Measurements from ENCODE around the gene XRCC4. TPM values are rescaled to one million over a fixed set of nuclear protein-coding genes. Genes with fewer than 3 reads are reported as not detected.

XRCC4 gene
- total and polyA plus RNA-seq, 2 of the 13 experiments (the other 11 are each of a cell fraction or from before 2014, with no cell fraction given), result 2.8 to 12.6 TPM

DNA sequence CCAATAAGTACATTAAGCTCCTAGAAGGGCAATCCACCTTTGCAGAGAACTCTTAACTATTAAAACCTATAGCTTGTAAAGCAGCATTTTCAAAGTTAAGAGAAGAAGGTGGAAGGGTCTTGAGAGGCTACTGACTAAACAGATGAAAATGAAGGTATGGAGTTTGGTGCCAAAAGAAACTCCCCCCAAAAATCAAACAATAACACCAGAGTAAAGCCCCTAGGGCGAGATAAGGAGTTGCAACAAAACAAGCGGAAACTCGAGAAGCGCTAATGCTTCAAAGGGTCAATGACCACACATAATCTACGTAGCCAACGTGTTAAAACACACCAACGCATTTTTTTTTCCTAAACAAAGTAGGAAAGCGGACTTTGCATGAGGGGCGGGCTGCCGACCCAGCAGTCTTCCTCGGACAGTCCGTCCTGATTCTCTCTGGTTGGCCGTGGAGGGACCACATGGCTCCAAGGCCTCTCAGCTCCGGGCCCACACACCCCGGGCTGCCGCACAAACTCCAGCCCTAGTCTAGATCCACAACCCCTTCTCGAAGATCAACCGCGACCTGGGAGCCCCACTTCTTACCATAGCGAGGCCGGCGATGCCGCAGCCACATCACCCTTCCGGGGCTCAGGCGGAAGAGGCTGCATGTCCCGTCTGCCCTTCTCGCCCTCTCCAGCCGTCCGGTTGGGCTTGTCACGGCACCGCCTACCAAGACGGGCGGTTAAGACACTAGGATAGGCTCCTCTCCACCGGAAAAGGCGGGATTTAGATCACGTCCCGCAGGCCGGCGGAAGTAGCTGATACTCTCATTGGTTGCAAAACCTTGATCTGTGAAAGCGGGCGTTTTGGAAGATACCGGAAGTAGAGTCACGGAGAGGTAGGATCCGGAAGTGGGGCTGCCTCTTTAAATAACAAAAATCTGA is at the start of gene XRCC4, which contains the start of gene TMEM167A (continued):
- TF ChIP-seq ZHX1 (CRISPR knock-in tag; IDR thresholded peaks at IDR 0.05; ENCODE audit: low read depth) (no peak), ZNF232 (CRISPR knock-in tag; IDR thresholded peaks at IDR 0.05; ENCODE audit: borderline replicate concordance) (no peak), SP2 (CRISPR knock-in tag; IDR thresholded peaks at IDR 0.05) (peak; percentile 96), ZNF878 (CRISPR knock-in tag; IDR thresholded peaks at IDR 0.05) (peak; percentile 52), KAT8 (CRISPR knock-in tag; IDR thresholded peaks at IDR 0.05) (peak; percentile 95), DR1 (CRISPR knock-in tag; IDR thresholded peaks at IDR 0.05) (peak; percentile 52; the same call in 1 of the 2 replicates), FOXJ3 (CRISPR knock-in tag; IDR thresholded peaks at IDR 0.05; ENCODE audit: borderline replicate concordance) (peak; percentile 31; the same call in 1 of the 2 replicates), AHR (CRISPR knock-in tag; IDR thresholded peaks at IDR 0.05) (peak; percentile 51; the same call in 1 of the 2 replicates), REPIN1 (CRISPR knock-in tag; IDR thresholded peaks at IDR 0.05; ENCODE audit: borderline replicate concordance, low read depth) (peak; percentile 67; the same call in 1 of the 2 replicates), MXD1 (CRISPR knock-in tag; IDR thresholded peaks at IDR 0.05) (peak; percentile 50; the same call in 1 of the 2 replicates), SALL1 (CRISPR knock-in tag; IDR thresholded peaks at IDR 0.05) (peak; percentile 64), HDAC2 (CRISPR knock-in tag; IDR thresholded peaks at IDR 0.05) (peak; percentile 53; the same call in 1 of the 2 replicates), JUND (CRISPR knock-in tag; IDR thresholded peaks at IDR 0.05) (no peak), ZGPAT (CRISPR knock-in tag; IDR thresholded peaks at IDR 0.05) (peak; percentile 58), ZNF326 (CRISPR knock-in tag; IDR thresholded peaks at IDR 0.05; ENCODE audit: borderline replicate concordance) (no peak), FIP1L1 (IDR thresholded peaks at IDR 0.05; ENCODE audit: borderline replicate concordance, insufficient read depth, low read depth, low read length) (no peak), SPEN (CRISPR knock-in tag; IDR thresholded peaks at IDR 0.05; ENCODE audit: low read depth) (peak; percentile 60; the same call in 1 of the 2 replicates), ZSCAN21 (CRISPR knock-in tag; IDR thresholded peaks at IDR 0.05; ENCODE audit: borderline replicate concordance) (peak; percentile 22; the same call in 1 of the 2 replicates), FOSL2 (CRISPR knock-in tag; IDR thresholded peaks at IDR 0.05) (peak; percentile 25; the same call in 1 of the 2 replicates), MXD4 (CRISPR knock-in tag; IDR thresholded peaks at IDR 0.05) (peak; percentile 40; the same call in 1 of the 2 replicates), ZNF777 (CRISPR knock-in tag; IDR thresholded peaks at IDR 0.05) (peak; percentile 64; the same call in 1 of the 2 replicates)
- TF ChIP-seq, protein P1, sequence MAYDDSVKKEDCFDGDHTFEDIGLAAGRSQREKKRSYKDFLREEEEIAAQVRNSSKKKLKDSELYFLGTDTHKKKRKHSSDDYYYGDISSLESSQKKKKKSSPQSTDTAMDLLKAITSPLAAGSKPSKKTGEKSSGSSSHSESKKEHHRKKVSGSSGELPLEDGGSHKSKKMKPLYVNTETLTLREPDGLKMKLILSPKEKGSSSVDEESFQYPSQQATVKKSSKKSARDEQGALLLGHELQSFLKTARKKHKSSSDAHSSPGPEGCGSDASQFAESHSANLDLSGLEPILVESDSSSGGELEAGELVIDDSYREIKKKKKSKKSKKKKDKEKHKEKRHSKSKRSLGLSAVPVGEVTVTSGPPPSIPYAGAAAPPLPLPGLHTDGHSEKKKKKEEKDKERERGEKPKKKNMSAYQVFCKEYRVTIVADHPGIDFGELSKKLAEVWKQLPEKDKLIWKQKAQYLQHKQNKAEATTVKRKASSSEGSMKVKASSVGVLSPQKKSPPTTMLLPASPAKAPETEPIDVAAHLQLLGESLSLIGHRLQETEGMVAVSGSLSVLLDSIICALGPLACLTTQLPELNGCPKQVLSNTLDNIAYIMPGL (CRISPR knock-in tag; IDR thresholded peaks at IDR 0.05; ENCODE audit: borderline replicate concordance in 1 of 2, low read depth in 1 of 2), result peak; percentile 29 to 34; a peak in 1 of 4 replicates
